Mesenteric fat pad (tissue), 1 donor: ENCODE data around the gene S100A6. TPM values are rescaled to one million over a fixed set of nuclear protein-coding genes. Genes with fewer than 3 reads are reported as not detected.
A peak's percentile ranks its signal among the peaks of the same experiment; 100 is the strongest.
"Not testable (repeated sequence)": the region's sequence is repeated elsewhere in the genome, so short reads cannot be mapped to it uniquely, and the experiment has no call there.

Experiments
- DNase-seq: peaks from one replicate; pipeline ENCODE4 v3.0.0-alpha.2; 2020; ENCODE audit warnings: low spot score
- long read RNA-seq: library from polyadenylated mRNA; unstranded; transcript quantifications from one replicate; pipeline ENCODE4 v2.0.0, GENCODE V29; 2020
- total RNA-seq: library from RNA; stranded (reverse); fragmentation: NEBNext Ultra II Directional; extraction: Animal tissue kit (Norgen Biotek cat#: 25700); gene quantifications from one replicate; pipeline ENCODE4 v1.2.1, GENCODE V29; 2021
- donor health status: DM: yes; HTN: yes; CAD: no.

Gene S100A6
- 1,184 TPM for total RNA-seq
- long read RNA-seq, transcript S100A6-201 (3 exons, 665 nt): major isoform, 59 of 80 reads
- long read RNA-seq, partial matches to known transcripts: 6 of 80 reads
- long read RNA-seq, other reads (novel, unspliced or antisense): 14 of 80 reads

- no peak for DNase-seq
Observed at GRCh38 chr1:153535242-153536011, at the start of gene S100A6. S100A6 (minus strand) TSS chr1:153535991; CDS start chr1:153535339, 652 bp downstream.

GRCh38 chr1:153585006-153585405, 49.2 kb upstream of the S100A6 start:
- DNase-seq: no peak

GRCh38 chr1:153583976-153584375, 48.2 kb upstream of the S100A6 start:
- no peak for DNase-seq

- DNase-seq: not testable (repeated sequence)
Observed at GRCh38 chr1:153583514-153583913, 47.7 kb upstream of the S100A6 start.

- peak; percentile 62 for DNase-seq
Observed at GRCh38 chr1:153582836-153583235, 47.0 kb upstream of the S100A6 start.

GRCh38 chr1:153578936-153579335, 43.1 kb upstream of the S100A6 start:
- DNase-seq: no peak

GRCh38 chr1:153578490-153578889, 42.7 kb upstream of the S100A6 start:
- no peak for DNase-seq

GRCh38 chr1:153577624-153578051, 41.8 kb upstream of the S100A6 start:
- peak; percentile 86 for DNase-seq

- DNase-seq: no peak
Observed at GRCh38 chr1:153577138-153577537, 41.3 kb upstream of the S100A6 start.

- DNase-seq: not testable (repeated sequence)
Observed at GRCh38 chr1:153575497-153575896, 39.7 kb upstream of the S100A6 start.

GRCh38 chr1:153575081-153575491, 39.3 kb upstream of the S100A6 start:
- DNase-seq: not testable (repeated sequence)

- no peak for DNase-seq
Observed at GRCh38 chr1:153573351-153573750, 37.6 kb upstream of the S100A6 start.

- peak; percentile 89 for DNase-seq
Observed at GRCh38 chr1:153572569-153573015, 36.8 kb upstream of the S100A6 start.

- DNase-seq: no peak
Observed at GRCh38 chr1:153571706-153572105, 35.9 kb upstream of the S100A6 start.

GRCh38 chr1:153570874-153571273, 35.1 kb upstream of the S100A6 start:
- no peak for DNase-seq

GRCh38 chr1:153569465-153569864, 33.7 kb upstream of the S100A6 start:
- no peak for DNase-seq

GRCh38 chr1:153568367-153569099, 32.7 kb upstream of the S100A6 start:
- peak; percentile 97 for DNase-seq

GRCh38 chr1:153567621-153568366, 32.0 kb upstream of the S100A6 start:
- peak; percentile 85 for DNase-seq

- peak; percentile 97 for DNase-seq
Observed at GRCh38 chr1:153566414-153567371, 30.9 kb upstream of the S100A6 start.
